GM21423 (cell line): ENCODE measurements around the gene GADL1.

Experiments
- ATAC-seq: cut with Tn5 transposase; IDR thresholded peaks from one replicate; pipeline ENCODE4 v1.9.1; 2021; ENCODE audit warnings: mild to moderate bottlenecking, moderate library complexity; ENCODE audit not compliant: unreplicated experiment

The GADL1 gene

GRCh38 chr3:30875505-30875904 is 19.0 kb downstream of the GADL1 start:
- ATAC-seq = no peak

GRCh38 chr3:30873671-30874070 is 20.8 kb downstream of the GADL1 start:
- no peak for ATAC-seq

GRCh38 chr3:30872879-30873278 is 21.6 kb downstream of the GADL1 start:
- ATAC-seq = no peak

GRCh38 chr3:30871720-30872119 is 22.7 kb downstream of the GADL1 start:
- no peak for ATAC-seq

- no peak for ATAC-seq
These were observed 29.6 kb downstream of the GADL1 start for GRCh38 chr3:30864836-30865235.

GRCh38 chr3:30864132-30864531 is 30.3 kb downstream of the GADL1 start:
- ATAC-seq = no peak

GRCh38 chr3:30862004-30862403 is 32.5 kb downstream of the GADL1 start:
- no peak for ATAC-seq

GRCh38 chr3:30858894-30859389 is 35.5 kb downstream of the GADL1 start:
- ATAC-seq = no peak

- ATAC-seq = no peak
These were observed 38.8 kb downstream of the GADL1 start for GRCh38 chr3:30855400-30856292.

GRCh38 chr3:30852833-30853232 is 41.6 kb downstream of the GADL1 start:
- no peak for ATAC-seq

GRCh38 chr3:30848087-30848779 is 46.2 kb downstream of the GADL1 start:
- ATAC-seq = no peak

- no peak for ATAC-seq
These were observed 46.9 kb downstream of the GADL1 start for GRCh38 chr3:30847592-30847991.

GRCh38 chr3:30845606-30846005 is 48.9 kb downstream of the GADL1 start:
- no peak for ATAC-seq

GRCh38 chr3:30843877-30844276 is 50.6 kb downstream of the GADL1 start:
- no peak for ATAC-seq

- ATAC-seq = no peak
These were observed 58.3 kb downstream of the GADL1 start for GRCh38 chr3:30836141-30836540.

- ATAC-seq = no peak
These were observed 58.8 kb downstream of the GADL1 start for GRCh38 chr3:30835667-30836066.

GRCh38 chr3:30832961-30833575 is 61.4 kb downstream of the GADL1 start:
- ATAC-seq = no peak

GRCh38 chr3:30827080-30827479 is 67.4 kb downstream of the GADL1 start:
- ATAC-seq = no peak

- no peak for ATAC-seq
These were observed 67.9 kb downstream of the GADL1 start for GRCh38 chr3:30826531-30826942.

GRCh38 chr3:30819067-30819798 is 75.2 kb downstream of the GADL1 start:
- ATAC-seq = no peak

- no peak for ATAC-seq
These were observed 80.7 kb downstream of the GADL1 start for GRCh38 chr3:30813734-30814133.
